Measurements from ENCODE around the gene ANKFY1.

Gene ANKFY1

DNA sequence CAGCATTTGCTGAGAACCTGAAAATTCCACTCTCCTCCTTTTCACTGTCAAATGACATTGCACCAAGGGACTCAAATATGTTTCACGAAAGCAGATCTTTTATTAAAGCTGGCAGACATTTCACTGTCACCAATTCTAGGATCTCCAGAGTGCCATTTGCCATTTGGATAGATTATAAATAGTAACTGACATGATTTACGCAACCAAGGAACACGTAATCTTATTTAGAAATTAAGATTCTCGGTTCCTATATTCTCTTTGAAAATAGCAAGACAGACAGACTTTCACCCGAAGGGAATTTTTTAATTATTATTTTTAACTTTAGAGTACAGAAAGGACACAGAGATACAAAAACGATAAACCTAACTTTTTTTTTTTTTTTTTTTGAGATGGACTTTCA is 49.6 kb downstream of the ANKFY1 start:
- DNase-seq (ENCODE audit: extremely low read depth, insufficient read length), result no peak
- TF ChIP-seq CTCF (IDR thresholded peaks at IDR 0.05; ENCODE audit: insufficient read depth, low read length, poor library complexity, severe bottlenecking), result no peak
- Histone ChIP-seq H3K36me3 (ENCODE audit: control insufficient read depth, insufficient read depth, low read length) (peaks cover 3% of the 10 kb centered on the region), H3K27me3 (replicated peaks; ENCODE audit: control insufficient read depth, insufficient read depth, low read length) (no peaks in the 10 kb centered on the region), H3K4me3 (replicated peaks; ENCODE audit: low read depth, low read length) (no peak overlapping the region)

- no peak for TF ChIP-seq CTCF (IDR thresholded peaks at IDR 0.05; ENCODE audit: insufficient read depth, low read length, poor library complexity, severe bottlenecking)
- Histone ChIP-seq H3K27me3 (replicated peaks; ENCODE audit: control insufficient read depth, insufficient read depth, low read length) (no peaks in the 10 kb centered on the region), H3K36me3 (ENCODE audit: control insufficient read depth, insufficient read depth, low read length) (peaks cover 7% of the 10 kb centered on the region), H3K4me3 (replicated peaks; ENCODE audit: low read depth, low read length) (no peak overlapping the region)
- DNase-seq (ENCODE audit: extremely low read depth, insufficient read length), result no peak
Observed at GRCh38 chr17:4209611-4210010, 54.2 kb downstream of the ANKFY1 start.

DNA sequence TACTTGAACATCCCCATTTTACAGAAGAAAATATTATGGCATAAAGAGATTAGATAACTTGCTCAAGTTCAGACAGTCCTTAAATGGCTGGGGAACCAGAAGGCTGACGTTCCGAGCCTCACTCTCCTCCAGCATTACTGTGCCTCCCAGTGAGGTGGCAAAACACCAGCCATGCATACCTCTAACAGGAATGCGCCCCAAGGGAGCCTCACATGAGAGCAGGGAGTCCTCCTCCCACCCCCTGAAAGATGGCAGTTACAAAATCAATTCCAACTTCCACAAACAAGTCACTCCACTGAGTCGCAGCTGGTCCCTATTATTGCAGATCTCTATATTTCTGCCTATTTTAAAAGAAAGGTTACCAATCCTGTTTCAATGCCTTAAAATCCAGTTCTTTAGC is 55.5 kb downstream of the ANKFY1 start:
- Histone ChIP-seq H3K27me3 (replicated peaks; ENCODE audit: control insufficient read depth, insufficient read depth, low read length) (no peaks in the 10 kb centered on the region), H3K4me3 (replicated peaks; ENCODE audit: low read depth, low read length) (no peak overlapping the region), H3K36me3 (ENCODE audit: control insufficient read depth, insufficient read depth, low read length) (peaks cover 8% of the 10 kb centered on the region)
- no peak for TF ChIP-seq CTCF (IDR thresholded peaks at IDR 0.05; ENCODE audit: insufficient read depth, low read length, poor library complexity, severe bottlenecking)
- no peak for DNase-seq (ENCODE audit: extremely low read depth, insufficient read length)

GRCh38 chr17:4206962-4207361 is 56.8 kb downstream of the ANKFY1 start:
- H3K36me3 ChIP-seq (ENCODE audit: control insufficient read depth, insufficient read depth, low read length), result peaks cover 8% of the 10 kb centered on the region
- no peak for TF ChIP-seq CTCF (IDR thresholded peaks at IDR 0.05; ENCODE audit: insufficient read depth, low read length, poor library complexity, severe bottlenecking)
- no peak for DNase-seq (ENCODE audit: extremely low read depth, insufficient read length)
- H3K27me3 ChIP-seq (replicated peaks; ENCODE audit: control insufficient read depth, insufficient read depth, low read length), result no peaks in the 10 kb centered on the region
- no peak overlapping the region for H3K4me3 ChIP-seq (replicated peaks; ENCODE audit: low read depth, low read length)

DNA sequence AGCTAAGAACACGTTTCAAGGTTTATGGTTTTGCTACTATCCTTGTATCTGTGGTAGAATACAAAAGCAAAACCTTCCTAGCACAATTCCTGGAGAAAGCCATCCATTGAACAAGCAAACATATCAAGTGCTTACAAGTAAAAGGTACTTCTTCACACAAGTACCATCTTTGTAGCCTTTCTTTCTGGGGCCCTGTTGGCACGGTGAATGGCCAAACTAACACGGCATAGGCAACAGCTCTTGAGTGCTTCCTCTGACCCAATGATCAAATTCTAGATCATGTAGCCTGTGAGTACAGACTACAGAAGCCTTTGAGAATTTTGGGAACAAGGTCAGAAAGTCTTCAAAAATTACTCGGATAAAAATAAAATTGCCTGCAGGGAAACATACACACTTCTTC is 57.9 kb downstream of the ANKFY1 start:
- no peak for DNase-seq (ENCODE audit: extremely low read depth, insufficient read length)
- no peak overlapping the region for H3K4me3 ChIP-seq (replicated peaks; ENCODE audit: low read depth, low read length)
- no peak for TF ChIP-seq CTCF (IDR thresholded peaks at IDR 0.05; ENCODE audit: insufficient read depth, low read length, poor library complexity, severe bottlenecking)
- H3K36me3 ChIP-seq (ENCODE audit: control insufficient read depth, insufficient read depth, low read length), result peaks cover 8% of the 10 kb centered on the region
- H3K27me3 ChIP-seq (replicated peaks; ENCODE audit: control insufficient read depth, insufficient read depth, low read length), result no peaks in the 10 kb centered on the region

DNA sequence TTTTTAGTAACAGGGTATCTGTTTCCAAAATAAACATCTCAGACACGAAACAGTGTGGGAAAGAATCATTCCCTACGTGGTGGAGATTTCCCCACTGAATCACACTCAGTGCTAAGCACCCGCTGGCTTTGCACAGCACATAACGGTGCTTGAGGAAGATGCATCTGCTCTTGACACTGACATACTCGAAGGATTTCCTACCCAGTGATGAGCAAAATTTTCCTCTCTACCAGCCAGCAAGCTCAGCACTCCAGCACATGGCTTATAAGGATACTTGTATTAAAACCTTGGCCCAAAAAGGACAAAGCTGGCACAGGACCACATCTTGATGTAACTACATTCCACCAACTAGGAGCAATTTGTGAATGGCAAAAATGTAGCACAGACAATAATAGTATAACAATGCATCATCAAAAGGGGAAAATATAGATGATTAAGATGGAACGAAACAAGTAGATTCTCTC is 59.0 kb downstream of the ANKFY1 start:
- DNase-seq (ENCODE audit: extremely low read depth, insufficient read length), result no peak
- TF ChIP-seq CTCF (IDR thresholded peaks at IDR 0.05; ENCODE audit: insufficient read depth, low read length, poor library complexity, severe bottlenecking), result no peak
- Histone ChIP-seq H3K36me3 (ENCODE audit: control insufficient read depth, insufficient read depth, low read length) (peaks cover 8% of the 10 kb centered on the region), H3K4me3 (replicated peaks; ENCODE audit: low read depth, low read length) (no peak overlapping the region), H3K27me3 (replicated peaks; ENCODE audit: control insufficient read depth, insufficient read depth, low read length) (no peaks in the 10 kb centered on the region)

Data from GM06990 (cell line).